CD4-positive, alpha-beta T cell treated with Interleukin-6 at 100 ng/mL for 8 hours (primary cell): ENCODE results near the gene PXN.
"Not testable (repeated sequence)": the region's sequence is repeated elsewhere in the genome, so short reads cannot be mapped to it uniquely, and the experiment has no call there.

Source experiments
- DNase-seq: peaks from one replicate; pipeline ENCODE4 v3.0.0-alpha.2; 2020; ENCODE audit warnings: mixed read lengths, low spot score

The PXN gene

DNA sequence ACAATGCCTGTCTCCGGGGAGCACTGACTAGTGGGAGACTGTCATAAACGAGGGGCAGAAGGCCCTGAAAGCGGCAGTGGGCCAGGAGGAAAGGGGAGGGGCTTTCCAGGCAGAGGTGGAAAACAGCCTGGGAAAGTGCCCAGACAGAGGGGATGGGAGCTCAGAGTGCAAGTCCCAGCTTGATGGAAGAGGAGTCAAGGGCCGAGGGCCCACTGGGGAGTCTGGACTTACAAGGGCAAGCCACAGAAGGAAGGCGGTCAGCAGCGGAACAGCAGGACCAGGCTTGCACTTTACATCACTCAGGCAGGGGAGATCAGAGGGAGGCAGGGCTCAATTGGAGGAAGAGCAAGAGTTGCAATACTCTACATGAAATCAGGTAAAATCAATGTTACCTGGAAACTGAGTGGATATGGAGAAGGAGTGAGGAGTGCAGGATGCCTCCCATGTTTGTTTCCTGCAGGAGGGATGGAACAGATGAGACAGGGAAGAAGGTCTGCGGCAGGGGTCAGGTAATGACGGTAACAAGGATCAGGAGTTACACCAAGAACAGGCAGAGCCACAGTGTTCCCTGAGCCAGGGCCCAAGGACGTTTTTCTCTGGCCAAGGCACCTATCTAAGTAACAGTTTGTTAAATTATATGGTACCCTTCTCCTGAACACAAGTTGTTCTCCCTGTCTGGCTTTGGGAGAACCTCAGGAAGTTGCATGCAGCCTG, 23.8 kb downstream of the PXN start:
- DNase-seq: no peak

GRCh38 chr12:120240495-120240833, 25.1 kb downstream of the PXN start:
- no peak for DNase-seq

DNA sequence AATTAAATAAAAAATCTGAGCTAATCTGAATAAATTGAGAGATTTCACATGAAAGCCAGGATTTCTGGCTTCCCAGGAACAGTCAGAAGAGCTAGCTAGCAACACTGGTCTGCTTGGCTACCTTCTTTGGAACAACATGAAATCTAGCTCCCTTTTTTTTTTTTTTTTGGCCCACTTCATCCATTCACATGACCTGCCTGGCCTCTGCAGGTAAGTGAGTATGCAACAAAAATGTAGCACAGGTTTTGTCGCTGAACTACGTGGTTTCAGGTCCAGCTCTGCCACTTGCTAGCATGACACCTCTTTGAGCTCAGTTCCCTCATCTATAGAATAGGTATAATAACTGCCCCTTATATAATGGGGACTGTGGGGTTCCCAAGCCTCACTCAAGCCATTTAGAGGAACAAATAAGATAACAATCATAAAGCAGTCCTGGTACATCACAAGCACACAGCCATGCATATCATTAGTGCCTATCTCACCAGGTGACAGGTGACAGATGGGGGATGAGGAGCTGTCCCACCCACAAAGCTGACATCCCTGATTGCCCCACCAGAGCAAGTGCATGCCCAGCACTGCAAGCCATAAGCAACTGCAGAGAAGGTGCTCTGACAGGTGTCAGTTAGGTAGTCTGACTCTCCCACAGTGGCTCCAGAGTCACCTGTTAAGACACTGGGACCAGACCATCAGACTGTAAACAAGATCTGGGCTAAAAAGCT, 25.6 kb downstream of the PXN start:
- no peak for DNase-seq

DNA sequence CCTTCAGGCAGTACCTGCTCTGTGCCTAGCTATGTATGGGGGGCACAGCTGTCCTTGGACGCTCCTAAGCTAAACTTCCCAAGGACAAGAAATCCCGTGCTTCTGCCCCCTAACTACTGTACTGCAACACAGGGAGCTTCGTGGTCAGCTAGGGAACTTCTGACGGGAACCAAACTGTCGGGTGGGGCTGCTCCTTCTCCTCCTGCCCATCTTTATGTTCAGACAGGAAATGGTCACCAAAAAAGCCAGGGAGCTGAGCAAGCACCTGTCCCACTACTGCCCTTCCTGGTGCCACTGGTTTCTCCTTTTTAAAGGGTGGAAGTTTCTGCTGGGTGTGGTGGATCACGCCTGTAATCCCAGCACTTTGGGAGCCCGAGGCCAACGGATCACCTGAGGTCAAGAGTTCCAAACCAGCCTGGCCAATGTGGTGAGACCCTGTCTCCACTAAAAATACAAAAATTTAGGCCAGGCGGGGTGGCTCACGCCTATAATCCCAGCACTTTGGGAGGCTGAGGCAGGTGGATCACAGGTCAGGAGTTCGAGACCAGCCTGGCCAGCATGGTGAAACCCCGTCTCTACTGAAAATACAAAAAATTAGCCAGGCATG, 26.6 kb downstream of the PXN start:
- no peak for DNase-seq

GRCh38 chr12:120238217-120238616, 27.3 kb downstream of the PXN start:
- no peak for DNase-seq

- DNase-seq: no peak
These were observed 28.0 kb downstream of the PXN start for GRCh38 chr12:120237360-120238171.

DNA sequence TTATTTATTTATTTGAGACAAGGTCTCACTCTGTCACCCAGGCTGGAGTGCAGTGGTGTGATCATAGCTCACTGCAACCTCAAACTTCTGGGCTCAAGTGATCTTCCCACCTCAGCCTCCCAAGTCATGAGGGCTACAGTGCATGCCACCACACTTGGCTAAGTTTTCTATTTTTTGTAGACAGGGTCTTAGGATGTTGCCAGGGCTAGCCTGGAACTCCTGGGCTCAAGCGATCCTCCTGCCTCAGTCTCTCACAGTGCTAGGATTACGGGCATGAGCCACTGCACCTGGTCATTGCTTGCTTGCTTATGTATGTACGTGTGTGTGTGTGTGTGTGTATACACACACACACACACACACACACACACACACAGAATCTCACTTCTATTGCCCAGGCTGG, 28.7 kb downstream of the PXN start:
- not testable (repeated sequence) for DNase-seq

- no peak for DNase-seq
These were observed 29.9 kb downstream of the PXN start for GRCh38 chr12:120235369-120236323.

- no peak for DNase-seq
These were observed 30.7 kb downstream of the PXN start for GRCh38 chr12:120234643-120235368.

DNA sequence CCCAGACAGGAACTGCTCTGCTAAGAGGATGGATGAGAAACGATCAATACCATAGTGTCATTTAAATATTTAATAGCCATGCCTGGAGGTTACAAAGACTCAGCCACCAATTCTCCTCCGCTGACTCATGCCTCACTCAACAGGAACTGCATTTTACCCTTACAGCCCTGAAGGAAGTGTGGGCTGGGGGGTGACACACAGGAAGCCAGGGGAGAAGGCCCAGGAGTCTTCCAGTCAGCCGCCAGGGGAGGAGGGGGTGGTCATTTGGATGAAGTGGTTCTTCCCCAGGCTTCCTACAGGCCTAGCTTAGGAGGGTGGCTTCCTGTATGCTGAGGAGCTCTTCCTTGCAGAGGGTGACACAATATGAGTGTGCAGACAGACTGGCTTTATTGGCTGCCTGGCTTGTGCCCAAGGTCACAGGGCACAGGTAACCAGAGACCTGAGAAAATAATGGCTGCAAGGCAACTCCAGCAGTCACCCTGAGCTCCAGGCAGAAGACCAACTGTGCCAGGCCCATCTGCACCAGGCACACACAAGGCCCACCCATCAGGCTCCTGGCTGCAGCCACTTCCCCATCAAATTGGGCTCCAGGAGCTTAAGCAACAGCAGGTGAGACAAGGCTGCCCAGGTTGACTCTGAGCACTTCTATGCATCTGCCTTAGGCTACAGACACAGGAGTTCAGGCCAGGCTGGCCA, 34.1 kb downstream of the PXN start:
- peak; percentile 79 for DNase-seq

- no peak for DNase-seq
These were observed 34.6 kb downstream of the PXN start for GRCh38 chr12:120230974-120231315.

- no peak for DNase-seq
These were observed 35.1 kb downstream of the PXN start for GRCh38 chr12:120230326-120230973.

DNA sequence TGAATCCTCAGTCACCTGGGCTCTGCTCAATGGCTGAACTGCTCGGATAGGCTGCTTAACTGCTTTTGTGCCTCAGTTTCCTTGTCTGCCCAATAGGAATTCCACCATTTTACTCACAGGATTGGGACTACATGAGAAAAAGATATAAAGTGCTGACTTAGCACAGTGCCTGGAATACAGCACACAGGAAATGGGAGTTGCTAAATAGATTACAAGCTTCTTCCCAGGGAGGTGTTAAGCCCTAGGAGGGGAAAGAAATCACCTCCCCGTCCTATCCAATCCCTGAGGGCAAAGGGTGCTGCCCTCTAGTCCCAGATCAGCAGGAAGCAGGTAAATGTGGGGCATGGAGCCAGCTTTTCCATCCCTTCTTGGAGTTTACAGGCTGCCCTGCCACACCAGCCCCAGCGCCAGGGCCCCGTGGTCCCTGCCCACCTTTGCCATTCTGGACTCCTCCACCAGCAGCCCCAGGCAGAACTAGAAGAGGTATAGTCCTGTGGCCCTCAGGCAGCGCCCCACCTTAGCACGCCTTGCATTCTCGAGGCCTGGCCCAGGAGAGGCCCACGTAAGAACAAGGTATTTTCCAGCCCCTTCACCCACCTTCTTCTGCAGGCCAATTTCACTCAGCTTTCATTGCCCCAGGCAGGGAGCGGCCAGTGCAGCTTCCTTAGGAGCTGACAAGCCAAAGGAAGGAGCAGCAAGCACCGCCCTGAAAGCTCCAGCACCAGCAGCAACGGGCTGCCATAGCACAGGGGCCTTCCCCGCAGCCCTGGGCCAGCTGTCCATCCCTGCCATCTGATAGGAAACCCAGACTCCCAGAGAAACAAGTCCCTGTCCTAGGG, 35.8 kb downstream of the PXN start:
- DNase-seq: no peak

DNA sequence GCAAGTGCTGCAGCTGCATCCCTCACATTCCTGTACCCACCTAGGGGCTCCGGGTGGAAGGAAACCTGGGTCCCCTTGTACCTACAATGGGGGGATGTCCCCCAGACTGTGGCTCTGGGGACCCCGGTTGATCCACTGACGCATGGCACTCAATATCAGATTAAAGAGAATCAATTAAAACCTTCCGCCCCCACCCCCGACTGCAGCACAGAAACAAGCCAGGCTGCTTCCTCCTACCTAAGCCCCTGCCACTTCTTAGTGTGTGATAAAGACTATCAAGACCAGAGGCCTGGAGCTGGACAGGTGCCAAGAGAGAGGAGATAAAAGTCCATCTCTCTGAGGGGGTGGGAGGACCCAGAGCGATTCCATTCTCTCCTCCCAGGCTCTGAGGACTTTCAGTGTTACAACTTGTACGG, 36.5 kb downstream of the PXN start:
- DNase-seq: no peak

GRCh38 chr12:120228291-120229070, 37.0 kb downstream of the PXN start:
- DNase-seq: peak; percentile 87

GRCh38 chr12:120228041-120228290, 37.6 kb downstream of the PXN start:
- DNase-seq: no peak

DNA sequence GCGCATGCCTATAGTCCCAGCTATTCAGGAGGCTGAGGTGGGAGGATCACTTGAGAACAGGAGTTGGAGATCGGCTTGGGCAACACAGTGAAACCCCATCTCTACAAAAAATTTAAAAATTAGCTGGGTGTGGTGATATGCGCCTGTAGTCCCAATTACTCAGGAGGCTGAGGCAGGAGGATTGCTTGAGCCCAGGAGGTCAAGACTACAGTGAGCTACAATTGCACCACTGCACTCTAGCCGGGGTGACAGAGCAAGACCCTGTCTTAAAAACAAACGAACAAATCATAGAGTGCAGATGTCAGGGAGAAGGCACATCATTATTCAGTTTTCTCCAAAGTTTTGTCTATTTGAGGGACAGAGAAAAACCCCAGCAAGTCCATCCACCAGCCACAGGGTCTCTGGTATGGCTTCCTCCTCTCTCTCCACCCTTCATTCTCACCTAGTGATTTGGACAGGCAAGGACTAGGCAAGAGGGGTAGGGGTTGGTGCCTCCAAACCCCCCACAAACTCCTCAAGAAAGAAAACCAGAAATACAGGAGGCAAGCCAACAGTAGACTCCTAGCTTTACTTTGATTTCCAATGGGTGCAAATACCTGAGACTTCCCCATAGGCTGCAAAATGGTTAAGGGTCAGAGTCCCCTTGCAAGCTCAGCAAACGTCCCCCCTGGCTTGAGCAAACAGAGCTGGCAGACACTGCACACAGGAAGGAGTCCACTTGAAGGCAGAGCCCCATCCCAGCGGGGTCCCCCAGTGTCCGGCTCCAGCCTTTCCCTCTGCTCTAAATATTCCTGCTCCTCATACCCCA, 38.1 kb downstream of the PXN start:
- no peak for DNase-seq
